Measurements from ENCODE around the gene GMEB2. TPM values are rescaled to one million over a fixed set of nuclear protein-coding genes. Genes with fewer than 3 reads are reported as not detected.
A peak's percentile ranks its signal among the peaks of the same experiment; 100 is the strongest.

GMEB2 gene
- total and polyA plus RNA-seq, 5 donors from 2014 or later: 8.3 to 21.9 (median 10.1) TPM

DNA sequence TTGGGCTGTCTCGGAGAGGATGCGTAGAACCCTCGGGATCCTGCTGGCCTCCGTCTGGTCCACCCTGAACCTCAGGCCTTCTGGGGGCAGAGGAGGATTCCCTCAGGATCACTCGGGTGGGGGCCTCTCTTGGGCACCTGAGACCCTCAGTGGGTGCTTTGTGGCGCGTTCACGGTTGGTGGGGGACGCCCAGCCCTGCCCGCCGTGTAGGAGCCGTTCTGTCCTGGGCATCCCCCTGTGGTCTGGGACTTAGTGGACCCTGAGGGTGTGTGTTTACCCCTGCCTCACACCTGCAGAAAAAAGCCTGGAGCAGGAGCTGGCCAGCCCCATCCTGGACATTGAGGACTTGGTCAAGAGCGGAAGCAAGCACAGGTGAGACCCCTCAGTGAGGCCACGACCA lies 38.8 kb upstream of the GMEB2 start:
- Mint-ChIP-seq H3K4me3 (no peak overlapping the region), H3K4me1 (peaks cover 0 to 2% (median 0%) of the 10 kb centered on the region in 4 donors), H3K9me3 (no peaks in the 10 kb centered on the region), H3K27me3 (no peaks in the 10 kb centered on the region), H3K27ac (no peak overlapping the region), H3K36me3 (peaks cover 20% of the 10 kb centered on the region)
- DNase-seq (no peak), ATAC-seq (ENCODE audit: low read depth in 2 of 2) (no peak)
- H3K9me3 ChIP-seq (ENCODE audit: control insufficient read depth in 2 of 2, low read length in 2 of 2): no peaks in the 10 kb centered on the region
- peaks cover 25% of the 10 kb centered on the region for H3K36me3 ChIP-seq (ENCODE audit: control insufficient read depth, insufficient read depth, low read length)
- H3K4me1 ChIP-seq (ENCODE audit: control insufficient read depth, insufficient read depth, low read length, poor library complexity, severe bottlenecking): no peaks in the 10 kb centered on the region
- H3K27ac ChIP-seq (ENCODE audit: insufficient read depth, low read length, poor library complexity, severe bottlenecking): no peak overlapping the region
- H3K4me3 ChIP-seq (ENCODE audit: low read depth, low read length): no peak overlapping the region
- no peaks in the 10 kb centered on the region for H3K27me3 ChIP-seq (ENCODE audit: control insufficient read depth, insufficient read depth, low read length)

DNA sequence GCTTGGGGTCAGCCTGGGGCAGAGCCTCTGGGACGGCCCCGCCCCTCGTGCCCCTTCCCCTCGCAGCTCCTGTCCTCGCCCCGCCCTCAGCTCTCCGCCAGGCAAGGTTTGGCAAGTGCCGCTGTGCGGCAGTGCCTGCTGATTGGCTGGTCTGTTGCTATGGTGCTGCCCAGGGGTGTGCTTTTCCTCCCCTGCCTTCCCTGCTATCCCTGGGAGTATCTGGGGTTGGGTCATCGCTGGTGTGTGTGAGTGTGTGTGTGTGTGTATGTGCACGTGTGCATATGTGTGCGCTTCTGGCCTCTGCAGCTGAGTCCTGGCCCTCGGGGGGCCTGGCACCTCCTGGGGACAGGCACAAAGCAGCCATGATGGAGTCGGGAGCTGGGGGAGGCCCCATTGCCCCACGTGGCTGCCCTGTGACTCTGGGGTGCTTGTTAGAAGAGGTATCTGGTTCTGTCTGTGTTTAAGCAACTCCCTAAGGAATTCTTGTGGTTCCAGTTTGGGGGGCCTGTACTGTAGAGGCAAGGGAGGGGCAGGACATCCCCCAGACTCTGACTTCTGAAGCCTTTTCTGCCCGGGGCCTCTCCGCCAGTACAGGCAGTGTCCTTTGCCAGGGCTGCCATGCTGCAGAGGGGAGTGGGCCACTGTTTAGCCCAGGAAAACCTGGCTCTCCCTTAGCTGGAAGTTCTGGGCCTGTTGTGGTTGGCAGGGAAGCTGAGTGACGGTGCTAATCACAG lies 38.1 kb upstream of the GMEB2 start:
- ATAC-seq (ENCODE audit: low read depth in 2 of 2) (no peak), DNase-seq (no peak)
- peaks cover 25% of the 10 kb centered on the region for H3K36me3 ChIP-seq (ENCODE audit: control insufficient read depth, insufficient read depth, low read length)
- H3K27me3 Mint-ChIP-seq: no peaks in the 10 kb centered on the region
- H3K27ac ChIP-seq (ENCODE audit: insufficient read depth, low read length, poor library complexity, severe bottlenecking): no peak overlapping the region
- H3K4me1 ChIP-seq (ENCODE audit: control insufficient read depth, insufficient read depth, low read length, poor library complexity, severe bottlenecking): no peaks in the 10 kb centered on the region
- H3K4me3 Mint-ChIP-seq: no peak overlapping the region
- H3K27ac Mint-ChIP-seq: no peak overlapping the region
- H3K27me3 ChIP-seq (ENCODE audit: control insufficient read depth, insufficient read depth, low read length): no peaks in the 10 kb centered on the region
- H3K4me1 Mint-ChIP-seq: peaks cover 0 to 3% (median 2%) of the 10 kb centered on the region in 4 donors
- H3K9me3 ChIP-seq (ENCODE audit: control insufficient read depth in 2 of 2, low read length in 2 of 2): no peaks in the 10 kb centered on the region
- H3K36me3 Mint-ChIP-seq: peaks cover 24% of the 10 kb centered on the region
- no peak overlapping the region for H3K4me3 ChIP-seq (ENCODE audit: low read depth, low read length)
- no peaks in the 10 kb centered on the region for H3K9me3 Mint-ChIP-seq

DNA sequence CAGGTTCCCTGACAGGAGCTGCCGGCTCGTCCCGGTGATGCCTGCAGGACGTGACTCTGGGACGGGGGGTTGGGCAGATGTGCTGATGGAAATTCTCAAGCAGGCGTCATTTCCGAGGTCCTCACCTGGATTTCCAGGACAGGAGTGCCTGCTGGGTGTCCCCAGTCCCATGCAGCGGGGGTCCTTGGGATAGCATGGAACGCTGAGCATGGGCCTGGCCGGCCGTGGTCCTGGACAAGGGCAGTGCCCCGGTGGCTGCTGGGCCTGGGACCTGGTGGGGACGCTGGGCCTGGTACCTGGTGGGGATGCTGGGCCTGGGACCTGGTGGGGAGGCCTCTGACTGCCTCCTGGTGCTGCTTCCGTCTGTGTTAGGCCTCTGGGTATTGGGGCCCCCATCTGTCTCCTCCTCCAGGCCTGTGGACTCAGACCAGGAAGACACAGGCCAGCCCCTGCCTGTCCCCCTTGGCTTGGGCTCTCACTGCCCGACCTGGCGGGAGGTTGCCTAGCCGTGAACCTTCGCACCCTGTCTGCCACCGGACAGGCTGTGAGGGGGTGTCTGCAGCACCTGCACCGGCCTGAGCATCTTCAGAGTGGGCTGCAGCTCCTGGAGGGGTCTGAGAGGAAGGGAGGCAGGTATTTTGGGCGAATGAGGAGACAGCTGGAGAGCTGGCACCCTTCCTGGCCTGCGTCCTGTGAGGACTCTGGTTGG lies 37.4 kb upstream of the GMEB2 start:
- Histone ChIP-seq H3K36me3 (ENCODE audit: control insufficient read depth, insufficient read depth, low read length) (peaks cover 25% of the 10 kb centered on the region), H3K27ac (ENCODE audit: insufficient read depth, low read length, poor library complexity, severe bottlenecking) (no peak overlapping the region), H3K4me3 (ENCODE audit: low read depth, low read length) (no peak overlapping the region), H3K9me3 (ENCODE audit: control insufficient read depth in 2 of 2, low read length in 2 of 2) (no peaks in the 10 kb centered on the region), H3K27me3 (ENCODE audit: control insufficient read depth, insufficient read depth, low read length) (no peaks in the 10 kb centered on the region), H3K4me1 (ENCODE audit: control insufficient read depth, insufficient read depth, low read length, poor library complexity, severe bottlenecking) (peaks cover 3% of the 10 kb centered on the region)
- DNase-seq (no peak), ATAC-seq (ENCODE audit: low read depth in 2 of 2) (no peak)
- Mint-ChIP-seq H3K27me3 (no peaks in the 10 kb centered on the region), H3K36me3 (peaks cover 23% of the 10 kb centered on the region), H3K9me3 (no peaks in the 10 kb centered on the region), H3K4me3 (peak overlapping the region in 1 of 4 donors; percentile 69), H3K4me1 (peaks cover 0 to 10% (median 5%) of the 10 kb centered on the region in 4 donors), H3K27ac (no peak overlapping the region)

DNA sequence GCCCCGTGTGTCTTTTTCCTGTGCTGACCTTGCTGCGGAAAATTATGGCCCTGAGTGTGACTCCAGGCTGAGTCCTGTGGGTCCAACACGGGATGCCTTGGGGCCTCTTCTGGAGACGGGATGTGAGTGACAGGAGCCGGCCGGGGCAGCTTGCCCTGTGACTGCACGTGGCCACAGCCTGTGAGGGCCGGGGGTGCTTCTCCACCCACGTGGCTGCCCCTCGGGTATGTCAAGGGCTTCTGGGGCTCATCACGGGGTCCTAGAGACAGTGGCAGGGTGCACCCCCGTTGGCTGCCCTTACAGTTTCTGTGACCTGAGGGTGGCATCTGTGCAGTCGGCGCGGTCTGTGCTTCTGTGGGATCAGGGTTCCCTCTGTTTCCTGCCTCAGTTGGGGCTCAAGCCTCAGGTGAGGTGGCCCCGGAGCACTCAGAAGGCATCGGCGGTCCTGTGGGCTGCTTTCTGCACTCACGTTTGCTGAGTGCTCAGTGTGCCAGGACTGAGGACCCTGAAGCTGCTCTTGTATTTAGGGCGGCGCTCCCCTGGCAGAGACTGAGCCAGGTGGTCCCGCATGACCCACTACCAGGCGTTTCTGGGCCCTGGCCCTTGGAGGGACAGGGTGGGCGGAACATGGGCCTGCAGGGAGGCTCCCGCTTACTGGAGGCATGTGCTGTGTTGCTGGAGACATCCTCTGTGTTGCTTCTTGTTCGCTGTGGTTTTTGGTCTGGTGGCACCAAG lies 36.6 kb upstream of the GMEB2 start:
- DNase-seq (no peak), ATAC-seq (ENCODE audit: low read depth in 2 of 2) (no peak)
- H3K27me3 Mint-ChIP-seq: no peaks in the 10 kb centered on the region
- peaks cover 17% of the 10 kb centered on the region for H3K36me3 Mint-ChIP-seq
- no peak overlapping the region for H3K4me3 ChIP-seq (ENCODE audit: low read depth, low read length)
- no peak overlapping the region for H3K27ac Mint-ChIP-seq
- H3K4me1 Mint-ChIP-seq: peaks cover 2 to 18% (median 6%) of the 10 kb centered on the region in 4 donors
- H3K9me3 ChIP-seq (ENCODE audit: control insufficient read depth in 2 of 2, low read length in 2 of 2): no peaks in the 10 kb centered on the region
- H3K4me1 ChIP-seq (ENCODE audit: control insufficient read depth, insufficient read depth, low read length, poor library complexity, severe bottlenecking): peaks cover 11% of the 10 kb centered on the region
- peak overlapping the region in 2 of 4 donors; percentile 38 for H3K4me3 Mint-ChIP-seq
- H3K27ac ChIP-seq (ENCODE audit: insufficient read depth, low read length, poor library complexity, severe bottlenecking): no peak overlapping the region
- no peaks in the 10 kb centered on the region for H3K9me3 Mint-ChIP-seq
- peaks cover 22% of the 10 kb centered on the region for H3K36me3 ChIP-seq (ENCODE audit: control insufficient read depth, insufficient read depth, low read length)
- H3K27me3 ChIP-seq (ENCODE audit: control insufficient read depth, insufficient read depth, low read length): no peaks in the 10 kb centered on the region

DNA sequence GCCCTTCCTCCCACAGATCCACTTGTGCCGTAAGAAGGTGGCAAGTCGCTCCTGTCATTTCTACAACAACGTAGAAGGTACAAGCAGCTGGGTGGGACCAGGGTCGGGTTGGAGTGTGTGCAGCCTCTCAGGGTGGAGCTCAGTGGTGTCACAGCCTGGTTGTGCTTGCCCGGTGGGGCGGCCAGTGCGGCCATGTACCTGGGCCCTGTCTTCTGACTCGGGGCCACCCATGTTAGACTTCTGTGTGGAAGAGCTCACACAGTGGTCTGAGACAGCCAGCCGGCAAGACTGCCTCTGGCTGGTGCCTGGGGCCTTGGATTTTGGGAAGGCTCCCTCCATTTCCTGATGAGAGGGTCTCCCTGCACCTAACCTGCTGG lies 35.9 kb upstream of the GMEB2 start:
- H3K4me3 Mint-ChIP-seq: peak overlapping the region in 1 of 4 donors; percentile 29
- peaks cover 17% of the 10 kb centered on the region for H3K36me3 ChIP-seq (ENCODE audit: control insufficient read depth, insufficient read depth, low read length)
- no peak for ATAC-seq (ENCODE audit: low read depth in 2 of 2)

DNA sequence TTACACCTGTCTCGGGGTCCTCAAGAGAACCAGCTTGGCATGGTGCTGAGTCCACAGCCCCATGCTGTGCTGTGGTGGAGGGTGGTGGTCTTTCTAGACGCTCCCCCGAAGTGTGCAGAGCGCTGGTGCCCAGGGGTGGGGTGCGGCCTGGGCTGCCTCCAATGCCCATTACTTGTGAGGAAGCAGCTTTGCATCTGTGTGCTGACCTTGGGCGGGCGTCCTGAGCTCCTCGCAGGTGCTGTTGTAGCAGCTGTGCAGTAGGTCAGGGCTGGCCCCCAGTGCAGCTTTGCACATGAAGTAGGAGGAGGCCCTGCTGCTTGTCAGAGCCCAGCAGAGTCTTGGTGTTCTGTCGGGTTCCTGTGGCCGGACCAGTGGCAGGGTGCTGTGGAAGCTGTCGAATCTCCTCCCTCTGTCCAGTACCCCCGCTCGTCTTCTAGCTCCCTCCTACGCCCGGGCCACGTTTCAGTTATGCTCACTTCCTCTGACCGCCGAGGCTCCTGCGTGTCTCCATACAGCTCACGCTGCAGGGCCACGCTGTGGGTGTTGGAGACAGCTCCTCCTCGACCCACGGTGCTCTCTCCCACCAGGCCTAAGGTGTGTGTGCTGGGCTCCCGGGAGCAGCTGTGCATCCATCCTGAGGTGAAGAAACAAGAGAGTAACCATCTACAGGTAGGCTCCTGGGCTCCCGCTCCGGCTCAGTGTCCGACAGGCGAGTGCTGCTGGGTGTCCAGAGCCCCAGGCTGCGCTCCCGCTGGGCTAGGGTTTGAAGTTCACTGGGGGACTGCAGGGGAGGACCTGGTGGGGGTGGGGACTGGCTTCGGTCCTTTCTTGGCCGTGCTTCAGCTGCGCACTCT lies 35.3 kb upstream of the GMEB2 start:
- ATAC-seq (ENCODE audit: low read depth in 2 of 2): no peak
- H3K36me3 ChIP-seq (ENCODE audit: control insufficient read depth, insufficient read depth, low read length): peaks cover 12% of the 10 kb centered on the region
- H3K27me3 ChIP-seq (ENCODE audit: control insufficient read depth, insufficient read depth, low read length): no peaks in the 10 kb centered on the region
- Mint-ChIP-seq H3K4me1 (peaks cover 3 to 27% (median 13%) of the 10 kb centered on the region in 4 donors), H3K27ac (no peak overlapping the region), H3K27me3 (no peaks in the 10 kb centered on the region), H3K36me3 (peaks cover 12% of the 10 kb centered on the region), H3K4me3 (peak overlapping the region in 2 of 4 donors; percentile 29 to 51), H3K9me3 (no peaks in the 10 kb centered on the region)
- no peak overlapping the region for H3K4me3 ChIP-seq (ENCODE audit: low read depth, low read length)
- no peaks in the 10 kb centered on the region for H3K9me3 ChIP-seq (ENCODE audit: control insufficient read depth in 2 of 2, low read length in 2 of 2)
- H3K4me1 ChIP-seq (ENCODE audit: control insufficient read depth, insufficient read depth, low read length, poor library complexity, severe bottlenecking): peaks cover 17% of the 10 kb centered on the region
- no peak for DNase-seq
- no peak overlapping the region for H3K27ac ChIP-seq (ENCODE audit: insufficient read depth, low read length, poor library complexity, severe bottlenecking)

More for the DNA sequence above, 35.9 kb upstream of the GMEB2 start:
- Mint-ChIP-seq H3K4me1 (peaks cover 3 to 25% (median 13%) of the 10 kb centered on the region in 4 donors), H3K36me3 (peaks cover 12% of the 10 kb centered on the region), H3K27me3 (no peaks in the 10 kb centered on the region), H3K27ac (no peak overlapping the region), H3K9me3 (no peaks in the 10 kb centered on the region)
- DNase-seq: no peak
- Histone ChIP-seq H3K9me3 (ENCODE audit: control insufficient read depth in 2 of 2, low read length in 2 of 2) (no peaks in the 10 kb centered on the region), H3K27ac (ENCODE audit: insufficient read depth, low read length, poor library complexity, severe bottlenecking) (no peak overlapping the region), H3K4me3 (ENCODE audit: low read depth, low read length) (no peak overlapping the region), H3K27me3 (ENCODE audit: control insufficient read depth, insufficient read depth, low read length) (no peaks in the 10 kb centered on the region), H3K4me1 (ENCODE audit: control insufficient read depth, insufficient read depth, low read length, poor library complexity, severe bottlenecking) (peaks cover 13% of the 10 kb centered on the region)

DNA sequence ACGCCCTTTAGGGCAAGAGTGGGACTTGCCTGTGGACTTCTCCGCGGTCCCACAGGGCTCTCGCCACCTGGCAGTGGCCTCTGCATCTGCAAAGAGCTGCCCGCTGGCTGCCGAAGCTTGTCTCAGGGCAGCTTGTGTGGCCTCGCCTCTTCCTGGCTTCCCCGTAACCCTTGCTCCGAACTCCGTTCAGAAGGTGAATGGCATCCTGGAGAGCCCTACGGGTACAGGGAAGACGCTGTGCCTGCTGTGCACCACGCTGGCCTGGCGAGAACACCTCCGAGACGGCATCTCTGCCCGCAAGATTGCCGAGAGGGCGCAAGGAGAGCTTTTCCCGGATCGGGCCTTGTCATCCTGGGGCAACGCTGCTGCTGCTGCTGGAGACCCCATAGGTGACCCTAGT lies 34.2 kb upstream of the GMEB2 start:
- no peak overlapping the region for H3K4me3 ChIP-seq (ENCODE audit: low read depth, low read length)

More for the DNA sequence above, 34.2 kb upstream of the GMEB2 start:
- H3K27ac Mint-ChIP-seq: no peak overlapping the region
- H3K4me1 Mint-ChIP-seq: peaks cover 3 to 27% (median 15%) of the 10 kb centered on the region in 4 donors
- Histone ChIP-seq H3K4me1 (ENCODE audit: control insufficient read depth, insufficient read depth, low read length, poor library complexity, severe bottlenecking) (peaks cover 17% of the 10 kb centered on the region), H3K27me3 (ENCODE audit: control insufficient read depth, insufficient read depth, low read length) (no peaks in the 10 kb centered on the region), H3K36me3 (ENCODE audit: control insufficient read depth, insufficient read depth, low read length) (peaks cover 5% of the 10 kb centered on the region), H3K9me3 (ENCODE audit: control insufficient read depth in 2 of 2, low read length in 2 of 2) (no peaks in the 10 kb centered on the region), H3K27ac (ENCODE audit: insufficient read depth, low read length, poor library complexity, severe bottlenecking) (no peak overlapping the region)
- H3K4me3 Mint-ChIP-seq: no peak overlapping the region
- DNase-seq: no peak
- no peaks in the 10 kb centered on the region for H3K9me3 Mint-ChIP-seq
- no peaks in the 10 kb centered on the region for H3K27me3 Mint-ChIP-seq
- ATAC-seq (ENCODE audit: low read depth in 2 of 2): no peak
- peaks cover 10% of the 10 kb centered on the region for H3K36me3 Mint-ChIP-seq

All from CD4-positive, CD25-positive, alpha-beta regulatory T cell (primary cell).